Activated CD4-positive, alpha-beta T cell treated with anti-CD3 and anti-CD28 coated beads, Interleukin-2, amount 10 ng/mL, durations not matched to agents 24 days and 14 days (primary cell): ENCODE data around the gene ZNF23. TPM values are rescaled to one million over a fixed set of nuclear protein-coding genes. Genes with fewer than 3 reads are reported as not detected.
A peak's percentile ranks its signal among the peaks of the same experiment; 100 is the strongest.

Experiments used
- DNase-seq: peaks from one replicate; pipeline ENCODE4 v3.0.0; 2022
- H3K27ac Mint-ChIP-seq: one replicate; pipeline ENCODE4 v1.8.0; 2022; ENCODE audit warnings: mild to moderate bottlenecking, mixed read lengths
- H3K27me3 Mint-ChIP-seq: one replicate; pipeline ENCODE4 v1.8.0; 2022; ENCODE audit warnings: mixed read lengths
- H3K36me3 Mint-ChIP-seq: one replicate; pipeline ENCODE4 v1.8.0; 2022; ENCODE audit warnings: low read depth, mild to moderate bottlenecking, mixed read lengths
- H3K4me1 Mint-ChIP-seq: one replicate; pipeline ENCODE4 v1.8.0; 2021; ENCODE audit warnings: mixed read lengths
- H3K4me3 Mint-ChIP-seq: one replicate; pipeline ENCODE4 v1.8.0; 2022; ENCODE audit warnings: mild to moderate bottlenecking, moderate library complexity, mixed read lengths
- H3K9me3 Mint-ChIP-seq: one replicate; pipeline ENCODE4 v1.8.0; 2021; ENCODE audit warnings: mixed read lengths
- intact Hi-C: fragments of 100-400 bp; cut with micrococcal nuclease; formaldehyde crosslinking; loops from one replicate; pipeline ENCODE4 v1.15.1; 2023
- total RNA-seq: library from RNA; stranded (reverse); gene quantifications from 2 replicates; pipeline ENCODE4 v1.2.3, GENCODE V29; 2022

Gene ZNF23
- total RNA-seq, 1 donor from 2014 or later: 6.1 TPM

GRCh38 chr16:71456801-71457200 lies 5.2 kb downstream of the ZNF23 start:
- Mint-ChIP-seq H3K27me3 (no peaks in the 10 kb centered on the region), H3K9me3 (peaks cover 19% of the 10 kb centered on the region), H3K27ac (no peak overlapping the region), H3K4me1 (no peaks in the 10 kb centered on the region), H3K4me3 (no peak overlapping the region), H3K36me3 (peaks cover 39% of the 10 kb centered on the region)
- intact Hi-C loops: no loop called here
- DNase-seq: no peak

DNA sequence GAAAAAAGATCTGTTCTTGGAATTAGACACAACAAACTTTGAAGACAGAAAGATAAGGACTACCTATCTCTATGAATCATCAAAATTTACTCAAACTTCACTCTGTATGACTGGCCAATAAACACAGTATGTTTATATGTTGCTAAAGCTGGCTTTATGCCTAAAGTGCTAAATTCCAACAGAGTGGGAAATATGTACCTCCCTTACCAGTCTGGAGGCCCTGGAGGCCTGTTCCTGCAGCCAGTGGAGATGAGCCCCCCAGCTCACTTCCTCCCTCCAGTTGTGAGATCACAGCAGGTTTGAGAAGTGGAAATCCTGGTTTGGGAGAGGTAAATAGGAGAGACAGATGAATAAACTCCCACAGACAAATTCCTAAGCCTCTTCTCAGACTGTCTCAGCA lies 9.0 kb downstream of the ZNF23 start:
- H3K27ac Mint-ChIP-seq: no peak overlapping the region
- intact Hi-C loops: no loop called here
- no peaks in the 10 kb centered on the region for H3K4me1 Mint-ChIP-seq
- no peaks in the 10 kb centered on the region for H3K27me3 Mint-ChIP-seq
- H3K9me3 Mint-ChIP-seq: peaks cover 35% of the 10 kb centered on the region
- DNase-seq: no peak
- no peak overlapping the region for H3K4me3 Mint-ChIP-seq
- H3K36me3 Mint-ChIP-seq: peaks cover 74% of the 10 kb centered on the region

DNA sequence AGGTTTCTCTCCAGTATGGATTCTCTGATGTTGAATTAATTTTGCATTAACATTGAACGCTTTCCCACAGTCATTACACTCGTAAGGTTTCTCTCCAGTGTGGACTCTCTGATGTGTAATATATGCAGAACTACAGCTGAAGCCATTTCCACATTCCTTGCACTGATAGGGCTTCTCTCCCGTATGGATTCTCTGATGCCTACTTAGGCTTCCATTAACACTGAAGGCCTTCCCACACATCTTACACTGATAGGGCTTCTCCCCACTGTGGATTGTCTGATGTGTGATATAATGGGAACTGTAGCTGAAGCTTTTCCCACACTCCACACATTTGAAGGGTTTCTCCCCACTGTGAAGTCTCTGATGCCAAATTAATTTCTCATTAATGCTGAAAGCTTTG lies 13.0 kb downstream of the ZNF23 start:
- Mint-ChIP-seq H3K36me3 (peaks cover 57% of the 10 kb centered on the region), H3K27me3 (no peaks in the 10 kb centered on the region), H3K27ac (no peak overlapping the region), H3K4me1 (no peaks in the 10 kb centered on the region), H3K9me3 (peaks cover 36% of the 10 kb centered on the region), H3K4me3 (no peak overlapping the region)
- intact Hi-C loops: no loop called here
- no peak for DNase-seq

DNA sequence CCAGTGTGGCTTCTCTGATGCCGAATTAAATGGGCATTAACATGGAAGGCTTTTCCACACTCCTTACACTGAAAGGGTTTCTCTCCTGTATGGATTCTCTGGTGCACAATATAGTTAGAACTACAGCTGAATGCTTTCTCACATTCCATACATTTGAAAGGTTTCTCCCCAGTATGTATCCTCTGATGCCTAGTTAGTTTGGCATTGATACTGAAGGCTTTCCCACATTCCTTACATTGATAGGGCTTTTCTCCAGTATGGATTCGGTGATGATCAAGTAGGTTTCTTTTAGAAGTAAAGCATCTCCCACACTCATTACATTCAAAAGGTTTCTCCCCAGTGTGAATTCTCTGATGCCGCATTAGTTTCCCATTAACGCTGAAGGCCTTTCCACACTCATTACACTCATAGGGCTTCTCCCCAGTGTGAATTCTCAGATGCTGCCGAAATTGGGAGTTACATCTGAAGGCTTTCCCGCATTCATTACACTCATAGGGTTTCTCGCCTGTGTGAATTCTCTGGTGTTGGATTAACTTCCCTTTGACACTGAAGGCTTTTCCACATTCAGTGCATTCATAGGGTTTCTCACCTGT lies 13.7 kb downstream of the ZNF23 start:
- peaks cover 38% of the 10 kb centered on the region for H3K9me3 Mint-ChIP-seq
- H3K4me3 Mint-ChIP-seq: no peak overlapping the region
- H3K4me1 Mint-ChIP-seq: no peaks in the 10 kb centered on the region
- no peaks in the 10 kb centered on the region for H3K27me3 Mint-ChIP-seq
- no peak for DNase-seq
- peaks cover 50% of the 10 kb centered on the region for H3K36me3 Mint-ChIP-seq
- intact Hi-C loops: no loop called here
- H3K27ac Mint-ChIP-seq: no peak overlapping the region

DNA sequence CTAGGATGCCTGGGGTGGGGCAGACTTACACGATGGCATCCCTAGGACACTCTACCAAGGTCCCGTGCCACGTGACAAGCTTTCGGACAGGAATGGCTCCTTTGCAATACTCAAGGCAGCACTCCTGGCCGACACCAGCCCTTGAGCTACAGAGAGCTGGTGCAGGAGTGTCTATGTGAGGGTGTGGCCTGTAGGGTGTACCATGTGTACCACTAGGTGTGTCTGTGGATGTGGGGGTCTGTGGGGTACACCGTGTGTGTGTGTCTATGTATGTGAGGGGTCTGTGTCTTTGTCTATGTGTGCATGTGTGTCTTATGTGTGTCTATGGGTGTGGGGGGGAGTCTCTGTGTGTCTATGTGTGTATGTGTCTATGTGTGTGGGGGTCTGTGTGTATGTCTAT lies 18.3 kb downstream of the ZNF23 start:
- Mint-ChIP-seq H3K4me1 (no peaks in the 10 kb centered on the region), H3K9me3 (peaks cover 16% of the 10 kb centered on the region), H3K27ac (no peak overlapping the region), H3K36me3 (peaks cover 6% of the 10 kb centered on the region), H3K27me3 (no peaks in the 10 kb centered on the region), H3K4me3 (no peak overlapping the region)
- DNase-seq: no peak
- intact Hi-C loops: no loop called here

- Mint-ChIP-seq H3K36me3 (no peaks in the 10 kb centered on the region), H3K27me3 (no peaks in the 10 kb centered on the region), H3K27ac (no peak within 1 kb of the TSS), H3K4me3 (no peak within 1 kb of the TSS), H3K9me3 (peaks cover 10% of the 10 kb centered on the region), H3K4me1 (no peaks in the 10 kb centered on the region)
- DNase-seq: no peak
- intact Hi-C loops: no loop called here
These were observed 20.0 kb downstream of the ZNF23 start, which contains the start of gene TLE7 for GRCh38 chr16:71442051-71442440. TSS of gene TLE7 (minus strand) at chr16:71442054. CDS start at chr16:71433324, 8,730 bp downstream.

- Mint-ChIP-seq H3K27ac (no peak overlapping the region), H3K36me3 (no peaks in the 10 kb centered on the region), H3K9me3 (peaks cover 10% of the 10 kb centered on the region), H3K27me3 (no peaks in the 10 kb centered on the region), H3K4me1 (no peaks in the 10 kb centered on the region), H3K4me3 (no peak overlapping the region)
- DNase-seq: peak; percentile 71
- intact Hi-C loops: loop anchor here (2.0 kb wide), 1 partner anchor 57 kb away; no protein-coding TSS in a partner anchor
These were observed 20.5 kb downstream of the ZNF23 start for GRCh38 chr16:71441348-71442050.

DNA sequence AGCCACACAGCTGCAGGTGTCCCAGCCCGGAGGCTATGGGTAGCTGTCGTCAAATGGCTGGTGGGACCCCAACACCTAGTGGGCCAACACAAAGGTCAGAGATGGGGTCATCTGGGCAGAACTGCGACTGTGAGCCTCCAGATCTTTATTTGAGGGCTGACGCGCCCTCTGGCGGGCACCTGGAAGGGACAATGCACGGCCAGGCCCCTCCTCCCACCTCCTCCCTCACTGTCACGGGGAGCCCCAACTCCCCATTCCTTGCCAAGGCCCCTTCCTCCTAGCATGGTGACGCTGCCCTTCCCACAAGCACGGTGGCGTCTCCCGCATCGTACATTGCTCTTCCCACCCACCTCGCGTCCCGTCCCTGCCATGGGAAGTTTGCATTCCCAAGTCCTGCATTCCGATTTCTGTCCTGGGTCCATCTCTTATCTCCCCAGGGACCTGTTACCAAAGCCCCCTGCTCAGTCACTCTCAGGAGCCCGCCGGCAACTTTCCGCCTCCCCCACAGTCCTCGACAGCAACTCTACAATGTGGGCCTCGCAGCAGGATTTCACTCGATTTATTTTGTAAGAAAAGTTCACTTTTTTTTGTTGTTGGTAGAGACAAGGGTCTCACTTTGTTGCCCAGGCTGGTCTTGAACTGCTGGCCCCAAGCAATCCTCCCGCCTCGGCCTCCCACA lies 21.2 kb downstream of the ZNF23 start:
- H3K9me3 Mint-ChIP-seq: peaks cover 9% of the 10 kb centered on the region
- H3K36me3 Mint-ChIP-seq: no peaks in the 10 kb centered on the region
- no peaks in the 10 kb centered on the region for H3K4me1 Mint-ChIP-seq
- H3K27ac Mint-ChIP-seq: no peak overlapping the region
- intact Hi-C loops: loop anchor here (2.0 kb wide), 1 partner anchor 58 kb away; no protein-coding TSS in a partner anchor
- H3K27me3 Mint-ChIP-seq: no peaks in the 10 kb centered on the region
- no peak for DNase-seq
- no peak overlapping the region for H3K4me3 Mint-ChIP-seq

DNA sequence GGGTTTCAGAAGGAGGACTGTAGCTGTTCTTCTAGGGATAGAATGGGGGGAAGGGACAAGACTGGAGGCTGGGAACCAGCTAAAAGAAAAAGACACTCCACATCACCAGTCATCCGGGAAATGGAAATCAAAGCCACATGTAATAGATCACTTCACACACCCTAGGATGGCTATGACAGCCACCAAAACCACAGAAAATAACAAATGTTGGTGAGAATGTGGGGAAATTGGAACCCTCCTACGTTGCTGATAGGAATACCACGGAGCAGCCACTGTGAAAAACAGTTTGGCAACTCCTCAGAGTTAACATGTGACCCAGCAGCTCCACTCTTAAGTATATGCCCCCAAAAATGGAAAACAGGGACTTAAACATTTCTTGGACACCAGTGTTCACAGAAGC lies 22.5 kb downstream of the ZNF23 start:
- Mint-ChIP-seq H3K36me3 (no peaks in the 10 kb centered on the region), H3K27ac (no peak overlapping the region), H3K4me3 (no peak overlapping the region), H3K4me1 (no peaks in the 10 kb centered on the region), H3K9me3 (peaks cover 4% of the 10 kb centered on the region), H3K27me3 (no peaks in the 10 kb centered on the region)
- DNase-seq: no peak
- intact Hi-C loops: no loop called here

- no peak overlapping the region for H3K4me3 Mint-ChIP-seq
These were observed 25.6 kb downstream of the ZNF23 start for GRCh38 chr16:71436473-71436872.

DNA sequence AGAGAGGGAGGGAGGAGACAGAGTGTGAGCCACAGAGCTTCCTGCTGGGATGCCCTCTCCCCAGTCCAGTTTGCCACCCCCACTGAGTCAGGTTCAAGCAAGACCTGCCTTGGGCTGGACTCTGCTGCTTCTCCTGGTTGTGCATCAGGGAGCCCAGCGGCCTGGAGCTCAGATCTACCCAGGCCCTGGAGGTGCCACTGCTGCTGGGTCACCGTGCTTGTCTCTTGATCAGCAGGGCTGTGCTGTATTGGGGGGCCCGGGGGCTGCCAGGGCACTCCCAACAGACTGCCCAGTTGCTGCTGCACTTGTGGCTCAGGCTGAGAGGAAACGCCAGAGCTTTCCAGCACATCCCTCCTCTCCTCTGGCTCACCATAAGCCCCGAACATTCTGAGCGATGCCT lies 29.1 kb downstream of the ZNF23 start:
- H3K36me3 Mint-ChIP-seq: no peaks in the 10 kb centered on the region
- intact Hi-C loops: no loop called here

More at GRCh38 chr16:71436473-71436872, 25.6 kb downstream of the ZNF23 start:
- H3K27me3 Mint-ChIP-seq: no peaks in the 10 kb centered on the region
- H3K27ac Mint-ChIP-seq: no peak overlapping the region
- H3K9me3 Mint-ChIP-seq: no peaks in the 10 kb centered on the region
- DNase-seq: no peak
- no peaks in the 10 kb centered on the region for H3K36me3 Mint-ChIP-seq
- H3K4me1 Mint-ChIP-seq: no peaks in the 10 kb centered on the region
- intact Hi-C loops: no loop called here

DNA sequence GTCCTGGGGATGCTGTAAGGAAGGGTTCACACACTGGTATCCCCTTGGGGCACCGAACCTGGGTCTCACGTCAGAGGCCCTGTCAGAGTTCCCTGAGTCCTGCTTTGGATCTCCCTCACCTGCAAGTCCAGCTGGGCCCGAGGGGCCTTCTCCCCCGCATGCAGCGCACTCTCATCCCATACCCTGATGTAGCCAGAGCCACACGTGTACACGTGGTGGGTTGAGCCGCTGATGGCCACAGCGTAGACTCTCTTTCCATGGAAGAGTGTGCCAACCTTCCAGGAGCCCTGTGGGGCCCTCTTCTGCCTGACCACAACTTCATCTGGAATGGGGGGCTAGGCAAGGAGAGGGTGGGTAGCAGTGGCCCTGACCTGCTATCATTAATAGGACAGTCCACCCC lies 30.1 kb downstream of the ZNF23 start:
- H3K27me3 Mint-ChIP-seq: peaks cover 11% of the 10 kb centered on the region
- H3K27ac Mint-ChIP-seq: no peak overlapping the region
- no peak for DNase-seq
- intact Hi-C loops: no loop called here
- H3K36me3 Mint-ChIP-seq: no peaks in the 10 kb centered on the region
- H3K4me1 Mint-ChIP-seq: no peaks in the 10 kb centered on the region
- no peak overlapping the region for H3K4me3 Mint-ChIP-seq
- no peaks in the 10 kb centered on the region for H3K9me3 Mint-ChIP-seq

More for the DNA sequence above, 29.1 kb downstream of the ZNF23 start:
- Mint-ChIP-seq H3K9me3 (no peaks in the 10 kb centered on the region), H3K27ac (no peak overlapping the region), H3K27me3 (peaks cover 8% of the 10 kb centered on the region), H3K4me3 (no peak overlapping the region), H3K4me1 (no peaks in the 10 kb centered on the region)
- DNase-seq: no peak

DNA sequence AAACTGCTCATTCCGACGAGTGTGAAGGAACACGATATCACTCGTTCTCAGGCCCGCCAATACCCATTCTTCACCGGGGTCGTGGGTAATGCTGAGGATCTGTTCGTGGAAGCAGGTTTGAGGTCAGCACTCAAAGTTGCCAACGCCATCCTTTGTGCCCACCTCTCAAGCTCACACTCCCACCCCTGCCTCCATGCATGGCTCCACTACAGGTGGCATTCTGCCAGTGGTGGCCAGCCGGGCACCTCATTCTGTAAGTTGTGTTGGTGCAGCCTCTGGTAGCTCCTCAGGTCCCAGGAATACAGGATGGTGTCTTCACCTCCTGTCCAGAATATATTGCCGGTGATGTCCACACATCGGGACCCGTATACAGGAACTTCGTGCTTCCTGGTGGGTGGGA lies 30.9 kb downstream of the ZNF23 start:
- DNase-seq: no peak
- Mint-ChIP-seq H3K4me1 (peaks cover 2% of the 10 kb centered on the region), H3K36me3 (no peaks in the 10 kb centered on the region), H3K27me3 (peaks cover 20% of the 10 kb centered on the region), H3K9me3 (no peaks in the 10 kb centered on the region), H3K27ac (no peak overlapping the region), H3K4me3 (no peak overlapping the region)
- intact Hi-C loops: no loop called here

DNA sequence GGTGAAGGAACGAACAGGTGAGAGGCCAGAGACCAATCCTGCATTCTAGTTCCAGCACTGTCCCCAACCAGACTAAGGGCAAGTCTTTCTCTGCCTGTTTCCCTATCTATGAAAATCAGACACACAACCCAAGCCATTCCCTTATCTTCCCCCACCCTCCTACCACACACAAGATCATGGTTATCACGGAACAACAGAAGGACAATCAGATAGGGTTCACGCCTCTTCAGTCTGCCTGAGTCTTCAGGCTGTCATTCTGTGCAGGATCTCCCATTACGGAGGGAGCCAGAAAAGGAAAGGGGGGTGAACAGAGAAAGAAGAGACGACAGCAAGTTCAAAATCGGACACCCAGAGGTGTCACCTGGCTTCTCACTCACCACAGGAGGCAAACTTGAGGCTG lies 31.3 kb downstream of the ZNF23 start:
- Mint-ChIP-seq H3K27me3 (peaks cover 24% of the 10 kb centered on the region), H3K27ac (no peak overlapping the region), H3K4me3 (no peak overlapping the region), H3K4me1 (peaks cover 2% of the 10 kb centered on the region), H3K9me3 (no peaks in the 10 kb centered on the region), H3K36me3 (no peaks in the 10 kb centered on the region)
- DNase-seq: no peak
- intact Hi-C loops: no loop called here
